Lower leg skin (tissue), 3 donors: Measurements from ENCODE around the gene RARA.

Source experiments
- POLR2A ChIP-seq, 2 donors: fragments of 450-650 bp; IDR thresholded peaks; one replicate each; pipeline ENCODE4 v1.6.1; 2016 to 2017; ENCODE audit warnings: antibody characterized with exemption in 2 of 2, mild to moderate bottlenecking in 1 of 2, moderate library complexity in 1 of 2
- TF ChIP-seq, protein P1 (sequence below), 3 donors: fragments of 450-650 bp; IDR thresholded peaks; one replicate each; pipeline ENCODE4 v1.5.1; 2016; ENCODE audit warnings: antibody characterized with exemption in 3 of 3, mild to moderate bottlenecking in 3 of 3, moderate library complexity in 2 of 3

DNA sequence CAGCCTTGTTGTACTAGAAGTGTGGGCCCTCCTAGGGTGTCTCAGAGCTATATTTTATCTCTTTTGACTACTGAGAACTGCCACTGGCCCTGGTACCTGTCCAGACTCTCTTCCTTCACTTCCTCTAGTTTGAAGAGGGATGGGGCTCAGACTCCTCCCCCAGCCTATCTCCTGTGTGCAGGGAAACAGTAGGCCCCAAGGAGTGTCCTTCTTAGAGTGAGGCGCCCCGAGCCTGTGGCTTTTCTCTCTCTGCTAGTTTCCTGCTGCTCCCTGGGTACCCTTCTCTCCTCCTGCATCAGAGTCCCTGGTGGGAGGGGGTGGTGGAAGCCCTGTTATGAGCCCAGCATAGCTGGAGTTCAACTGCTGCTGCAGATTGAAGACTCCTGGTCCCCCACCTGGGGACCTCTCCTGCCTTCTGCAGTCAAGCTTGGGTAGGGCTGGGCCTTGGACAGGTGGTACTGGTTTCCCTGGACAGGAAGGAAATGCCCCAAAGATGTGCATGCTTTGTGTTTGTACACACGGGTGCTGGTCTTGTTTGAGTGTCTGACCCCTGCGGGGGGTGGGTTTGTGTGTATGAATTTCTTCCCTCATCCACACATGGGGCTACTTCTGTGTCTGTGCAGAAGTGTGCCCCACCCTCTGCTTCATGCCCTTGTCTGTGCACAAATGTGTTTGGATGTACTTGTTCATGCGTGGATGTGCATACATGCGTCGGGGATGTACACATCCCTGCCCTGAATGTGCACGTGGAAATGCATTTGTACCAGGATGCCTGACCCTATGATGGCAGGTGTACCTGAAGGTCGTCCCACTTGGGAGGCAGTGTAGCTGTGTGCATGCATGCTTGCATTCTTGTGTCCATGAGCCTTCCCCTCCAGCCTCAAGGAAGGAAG is 6.9 kb downstream of the RARA start:
- TF ChIP-seq, protein P1, sequence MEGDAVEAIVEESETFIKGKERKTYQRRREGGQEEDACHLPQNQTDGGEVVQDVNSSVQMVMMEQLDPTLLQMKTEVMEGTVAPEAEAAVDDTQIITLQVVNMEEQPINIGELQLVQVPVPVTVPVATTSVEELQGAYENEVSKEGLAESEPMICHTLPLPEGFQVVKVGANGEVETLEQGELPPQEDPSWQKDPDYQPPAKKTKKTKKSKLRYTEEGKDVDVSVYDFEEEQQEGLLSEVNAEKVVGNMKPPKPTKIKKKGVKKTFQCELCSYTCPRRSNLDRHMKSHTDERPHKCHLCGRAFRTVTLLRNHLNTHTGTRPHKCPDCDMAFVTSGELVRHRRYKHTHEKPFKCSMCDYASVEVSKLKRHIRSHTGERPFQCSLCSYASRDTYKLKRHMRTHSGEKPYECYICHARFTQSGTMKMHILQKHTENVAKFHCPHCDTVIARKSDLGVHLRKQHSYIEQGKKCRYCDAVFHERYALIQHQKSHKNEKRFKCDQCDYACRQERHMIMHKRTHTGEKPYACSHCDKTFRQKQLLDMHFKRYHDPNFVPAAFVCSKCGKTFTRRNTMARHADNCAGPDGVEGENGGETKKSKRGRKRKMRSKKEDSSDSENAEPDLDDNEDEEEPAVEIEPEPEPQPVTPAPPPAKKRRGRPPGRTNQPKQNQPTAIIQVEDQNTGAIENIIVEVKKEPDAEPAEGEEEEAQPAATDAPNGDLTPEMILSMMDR (IDR thresholded peaks at IDR 0.05), result no peak
- no peak for TF ChIP-seq POLR2A (IDR thresholded peaks at IDR 0.05)
